IMR-90 (cell line): Measurements from ENCODE around the gene AK6. TPM values are rescaled to one million over a fixed set of nuclear protein-coding genes. Genes with fewer than 3 reads are reported as not detected.

Experiments used
- ATAC-seq: fragments of 200-7000 bp; cut with Tn5 transposase; 2 replicates; pipeline ENCODE4 v1.9.1; 2020; ENCODE audit warnings: low read depth, mild to moderate bottlenecking, moderate library complexity
- BruUV-seq: library from RNA; stranded (reverse); fragments of 400-500 nt; replicated peaks from 2 replicates; lab custom pipeline; 2021; lab: Mats Ljungman, UMichigan
- CTCF ChIA-PET: fragments of 300-600 bp; formaldehyde crosslinking; extraction: SDS; loops from one replicate; lab custom pipeline; 2021; ENCODE audit warnings: antibody characterized with exemption; lab: Yijun Ruan, JAX
- POLR2A ChIA-PET: fragments of 300-600 bp; sonication (Branson Sonifier 250); formaldehyde crosslinking; loops from one replicate; lab custom pipeline; 2022; ENCODE audit warnings: antibody characterized with exemption; ENCODE audit not compliant: unreplicated experiment; lab: Charles Lee
- DNase-seq: peaks from one replicate; pipeline ENCODE4 v3.0.0; 2013
- H2AFZ ChIP-seq: replicated peaks from 2 replicates; pipeline ENCODE3; 2013; ENCODE audit warnings: low read length, mild to moderate bottlenecking; ENCODE audit not compliant: poor library complexity
- H2AK5ac ChIP-seq: 2 replicates; pipeline ENCODE4 v1.6.1; 2013; ENCODE audit warnings: low read depth, low read length, inconsistent platforms
- H2AK9ac ChIP-seq: replicated peaks from 2 replicates; pipeline ENCODE3; 2013; ENCODE audit warnings: mild to moderate bottlenecking, low read depth, low read length, moderate library complexity; ENCODE audit not compliant: poor library complexity
- H2BK120ac ChIP-seq: 2 replicates; pipeline ENCODE4 v1.6.1; 2013; ENCODE audit warnings: low read depth, low read length, inconsistent platforms
- H2BK15ac ChIP-seq: 3 replicates; pipeline ENCODE4 v1.6.1; 2013; ENCODE audit warnings: low read depth, low read length, inconsistent platforms
- H2BK20ac ChIP-seq: 2 replicates; pipeline ENCODE4 v1.6.1; 2013; ENCODE audit warnings: low read depth, mild to moderate bottlenecking, inconsistent platforms, low read length, moderate library complexity
- H2BK5ac ChIP-seq: 2 replicates; pipeline ENCODE4 v1.6.1; 2013; ENCODE audit warnings: mild to moderate bottlenecking, low read depth, low read length, inconsistent platforms; ENCODE audit not compliant: poor library complexity, severe bottlenecking
- H3K14ac ChIP-seq: replicated peaks from 2 replicates; pipeline ENCODE4 v1.6.1; 2013; ENCODE audit warnings: low read depth, low read length, inconsistent platforms
- H3K18ac ChIP-seq: 2 replicates; pipeline ENCODE4 v1.6.1; 2013; ENCODE audit warnings: low read depth, low read length, control low read depth
- H3K23ac ChIP-seq: 2 replicates; pipeline ENCODE4 v1.6.1; 2013; ENCODE audit warnings: low read depth, low read length, inconsistent platforms
- H3K27ac ChIP-seq: 2 replicates; pipeline ENCODE4 v1.5.1; 2013; ENCODE audit warnings: mild to moderate bottlenecking, control low read depth, low read length; ENCODE audit not compliant: insufficient read depth
- H3K27me3 ChIP-seq: 2 replicates; pipeline ENCODE4 v1.6.1; 2013; ENCODE audit warnings: low read length; ENCODE audit not compliant: control insufficient read depth, insufficient read depth
- H3K36me3 ChIP-seq: 2 replicates; pipeline ENCODE4 v1.6.1; 2013; ENCODE audit warnings: low read length, mixed read lengths; ENCODE audit not compliant: control insufficient read depth, insufficient read depth
- H3K4ac ChIP-seq: 2 replicates; pipeline ENCODE4 v1.6.1; 2013; ENCODE audit warnings: low read depth, low read length, inconsistent platforms
- H3K4me1 ChIP-seq: 2 replicates; pipeline ENCODE4 v1.6.1; 2013; ENCODE audit warnings: low read length, mixed read lengths; ENCODE audit not compliant: control insufficient read depth, insufficient read depth
- H3K4me2 ChIP-seq: 2 replicates; pipeline ENCODE4 v1.6.1; 2013; ENCODE audit warnings: low read depth, mild to moderate bottlenecking, control low read depth, low read length, moderate library complexity
- H3K4me3 ChIP-seq: 2 replicates; pipeline ENCODE4 v1.5.1; 2013; ENCODE audit warnings: low read depth, mild to moderate bottlenecking, control low read depth, low read length, moderate library complexity; ENCODE audit not compliant: insufficient read depth
- H3K56ac ChIP-seq: 2 replicates; pipeline ENCODE4 v1.6.1; 2013; ENCODE audit warnings: low read length, inconsistent platforms; ENCODE audit not compliant: insufficient read depth; ENCODE audit errors: extremely low read depth
- H3K79me1 ChIP-seq, 2 experiments: 2 replicates each; pipeline ENCODE4 v1.6.1; 2013; ENCODE audit warnings: low read length in 2 of 2, inconsistent platforms in 1 of 2, low read depth in 1 of 2
- H3K9ac ChIP-seq: 2 replicates; pipeline ENCODE4 v1.6.1; 2013; ENCODE audit warnings: low read depth, low read length, control low read depth
- H3K9me1 ChIP-seq: 2 replicates; pipeline ENCODE4 v1.6.1; 2013; ENCODE audit warnings: low read length, inconsistent platforms; ENCODE audit not compliant: insufficient read depth
- H3K9me3 ChIP-seq: 2 replicates; pipeline ENCODE4 v1.6.1; 2013; ENCODE audit warnings: low read length; ENCODE audit not compliant: control insufficient read depth, insufficient read depth
- H4K20me1 ChIP-seq: 2 replicates; pipeline ENCODE4 v1.6.1; 2013; ENCODE audit warnings: low read length, inconsistent platforms; ENCODE audit not compliant: insufficient read depth
- H4K5ac ChIP-seq: 2 replicates; pipeline ENCODE4 v1.6.1; 2013; ENCODE audit warnings: mild to moderate bottlenecking, low read depth, low read length, control low read depth
- H4K8ac ChIP-seq, 2 experiments: 2 replicates each; pipeline ENCODE4 v1.6.1; 2013; ENCODE audit warnings: low read depth in 2 of 2, low read length in 2 of 2, control low read depth in 1 of 2, inconsistent platforms in 1 of 2
- H4K91ac ChIP-seq: 2 replicates; pipeline ENCODE4 v1.6.1; 2013; ENCODE audit warnings: low read depth, low read length, inconsistent platforms; ENCODE audit not compliant: insufficient read depth
- BHLHE40 ChIP-seq: fragments of 150-350 bp; IDR thresholded peaks from 2 replicates; pipeline ENCODE4 v1.6.1; 2016; ENCODE audit warnings: mild to moderate bottlenecking, low read depth, low read length
- CHD1 ChIP-seq: IDR thresholded peaks from 2 replicates; pipeline ENCODE4 v1.6.1; 2012; ENCODE audit warnings: low read depth, low read length, improper control_type of control experiment
- CTCF ChIP-seq: conservative IDR thresholded peaks from 2 replicates; pipeline ENCODE4 v1.5.1; 2012; ENCODE audit warnings: mild to moderate bottlenecking, low read depth, low read length, improper control_type of control experiment
- ELK1 ChIP-seq: fragments of 150-350 bp; IDR thresholded peaks from 2 replicates; pipeline ENCODE4 v1.6.1; 2016; ENCODE audit warnings: low read depth, mild to moderate bottlenecking, low read length, moderate library complexity, borderline replicate concordance
- FOS ChIP-seq: fragments of 150-350 bp; IDR thresholded peaks from 2 replicates; pipeline ENCODE4 v1.6.1; 2016; ENCODE audit warnings: low read depth, low read length
- MAFK ChIP-seq: IDR thresholded peaks from 2 replicates; pipeline ENCODE4 v1.6.1; 2012; ENCODE audit warnings: low read depth, low read length, improper control_type of control experiment
- MXI1 ChIP-seq: IDR thresholded peaks from 2 replicates; pipeline ENCODE4 v1.6.1; 2012; ENCODE audit warnings: low read depth, mild to moderate bottlenecking, low read length, moderate library complexity, borderline replicate concordance
- NFE2L2 ChIP-seq: fragments of 150-350 bp; IDR thresholded peaks from 2 replicates; pipeline ENCODE4 v1.6.1; 2016; ENCODE audit warnings: low read depth, mild to moderate bottlenecking, low read length
- POLR2A ChIP-seq: IDR thresholded peaks from 2 replicates; pipeline ENCODE4 v1.6.1; 2012; ENCODE audit warnings: mild to moderate bottlenecking, low read depth, low read length
- RAD21 ChIP-seq: IDR thresholded peaks from 2 replicates; pipeline ENCODE4 v1.6.1; 2012; ENCODE audit warnings: low read length, improper control_type of control experiment
- RCOR1 ChIP-seq: IDR thresholded peaks from 2 replicates; pipeline ENCODE4 v1.6.1; 2012; ENCODE audit warnings: mild to moderate bottlenecking, low read length, improper control_type of control experiment; ENCODE audit not compliant: insufficient replicate concordance
- RFX5 ChIP-seq: IDR thresholded peaks from 2 replicates; pipeline ENCODE4 v1.8.0; 2012; ENCODE audit warnings: low read depth, mild to moderate bottlenecking, low read length, moderate library complexity
- SMC3 ChIP-seq: fragments of 150-350 bp; IDR thresholded peaks from 2 replicates; pipeline ENCODE4 v1.6.1; 2016; ENCODE audit warnings: low read depth, mild to moderate bottlenecking, antibody characterized with exemption, low read length, moderate library complexity
- USF2 ChIP-seq: fragments of 150-350 bp; IDR thresholded peaks from 2 replicates; pipeline ENCODE4 v1.6.1; 2017; ENCODE audit warnings: mild to moderate bottlenecking, antibody characterized with exemption, low read length, low read depth
- whole genome bisulfite sequencing, 2 experiments: methylation state at CpG; one replicate each; pipeline versions ENCODE4 v1.1.5 to v1.1.7; 2013; ENCODE audit warnings: missing lambda C conversion rate in 2 of 2; ENCODE audit not compliant: insufficient read length in 1 of 2; ENCODE audit errors: extremely low coverage in 2 of 2; 5-methylcytosine and 5-hydroxymethylcytosine counted together
- dilution Hi-C: fragments of 300-500 bp; cut with HindIII; formaldehyde crosslinking; loops from one replicate; pipeline ENCODE4 v1.14.3; 2018; ENCODE audit warnings: low sequenced_read_pairs; ENCODE audit not compliant: unreplicated experiment
- in situ Hi-C: fragments of 300-500 bp; cut with MboI; formaldehyde crosslinking; loops from 3 replicates; pipeline ENCODE4 v1.14.3; 2019; ENCODE audit warnings: low sequenced_read_pairs, inconsistent platforms, mixed read lengths
- intact Hi-C: fragments of 100-400 bp; cut with micrococcal nuclease; formaldehyde crosslinking; loops from 2 replicates; pipeline ENCODE4 v1.10.0; 2022
- polyA plus RNA-seq, 3 experiments: library from polyadenylated mRNA; depleted of rRNA; stranded (reverse); fragments of >200 nt; gene quantifications; 2 replicates each; pipeline ENCODE4 v1.2.3, GENCODE V29; 2012; ENCODE audit warnings: low replicate concordance in 1 of 3
- total RNA-seq: library from RNA; depleted of rRNA; stranded (reverse); fragments of >200 nt; gene quantifications from 2 replicates; pipeline ENCODE4 v1.2.3, GENCODE V29; 2012

The AK6 gene
- total and polyA plus RNA-seq, 2 of the 4 experiments (the other 2 are of a cell fraction), result 14.7 to 34.4 TPM

GRCh38 chr5:69308046-69308553 lies 61.2 kb downstream of the AK6 start:
- Histone ChIP-seq H2AK9ac (no peak overlapping the region), H3K4ac (no peak overlapping the region), H3K79me1 (no peaks in the 10 kb centered on the region), H4K20me1 (no peaks in the 10 kb centered on the region), H3K9me1 (no peaks in the 10 kb centered on the region), H3K36me3 (no peaks in the 10 kb centered on the region), H2BK5ac (no peak overlapping the region), H2BK20ac (no peak overlapping the region), H2AFZ (no peak overlapping the region), H3K9ac (no peak overlapping the region), H4K5ac (no peak overlapping the region), H2BK15ac (no peak overlapping the region), H2AK5ac (no peak overlapping the region), H3K27ac (no peak overlapping the region), H3K23ac (no peak overlapping the region), H4K91ac (no peak overlapping the region), H3K4me2 (no peak overlapping the region), H2BK120ac (no peak overlapping the region), H3K27me3 (no peaks in the 10 kb centered on the region), H3K9me3 (no peaks in the 10 kb centered on the region), H3K4me3 (no peak overlapping the region), H4K8ac (no peak overlapping the region), H3K56ac (no peak overlapping the region), H3K14ac (no peak overlapping the region), H3K18ac (no peak overlapping the region), H3K4me1 (no peaks in the 10 kb centered on the region)
- intact Hi-C loops (no loop called here), dilution Hi-C loops (no loop called here), in situ Hi-C loops (no loop called here)
- no TSS peak for BruUV-seq
- DNase-seq (no peak), ATAC-seq (no peak)
- POLR2A ChIA-PET, result no interaction called here
- no CpG with 5 or more reads among the region's 3 CpGs for WGBS, 2 experiments
- TF ChIP-seq RCOR1, result no peak
- no peak for TF ChIP-seq USF2
- no peak for TF ChIP-seq MXI1
- no peak for TF ChIP-seq FOS
- no peak for TF ChIP-seq SMC3
- no peak for TF ChIP-seq RFX5
- TF ChIP-seq RAD21, result no peak
- TF ChIP-seq MAFK, result no peak
- TF ChIP-seq NFE2L2, result no peak
- TF ChIP-seq ELK1, result no peak
- no peak for TF ChIP-seq CHD1
- no peak for TF ChIP-seq POLR2A
- TF ChIP-seq BHLHE40, result no peak
- no peak for TF ChIP-seq CTCF
- CTCF ChIA-PET, result no interaction called here
